GM12865 (cell line): ENCODE data around the gene CCDC192.

Experiments used
- DNase-seq: peaks from one replicate; pipeline ENCODE4 v3.0.0; 2010; ENCODE audit warnings: low read depth
- H3K4me3 ChIP-seq: 2 replicates; pipeline ENCODE4 v1.5.1; 2011; ENCODE audit warnings: mild to moderate bottlenecking, low read depth, low read length, control low read depth
- TF ChIP-seq, protein P1 (sequence below): IDR thresholded peaks from 2 replicates; pipeline ENCODE4 v1.5.1; 2011; ENCODE audit warnings: low read length, control low read depth, low read depth, inconsistent platforms; ENCODE audit not compliant: insufficient read depth; ENCODE audit errors: missing control alignments

The CCDC192 gene

DNA sequence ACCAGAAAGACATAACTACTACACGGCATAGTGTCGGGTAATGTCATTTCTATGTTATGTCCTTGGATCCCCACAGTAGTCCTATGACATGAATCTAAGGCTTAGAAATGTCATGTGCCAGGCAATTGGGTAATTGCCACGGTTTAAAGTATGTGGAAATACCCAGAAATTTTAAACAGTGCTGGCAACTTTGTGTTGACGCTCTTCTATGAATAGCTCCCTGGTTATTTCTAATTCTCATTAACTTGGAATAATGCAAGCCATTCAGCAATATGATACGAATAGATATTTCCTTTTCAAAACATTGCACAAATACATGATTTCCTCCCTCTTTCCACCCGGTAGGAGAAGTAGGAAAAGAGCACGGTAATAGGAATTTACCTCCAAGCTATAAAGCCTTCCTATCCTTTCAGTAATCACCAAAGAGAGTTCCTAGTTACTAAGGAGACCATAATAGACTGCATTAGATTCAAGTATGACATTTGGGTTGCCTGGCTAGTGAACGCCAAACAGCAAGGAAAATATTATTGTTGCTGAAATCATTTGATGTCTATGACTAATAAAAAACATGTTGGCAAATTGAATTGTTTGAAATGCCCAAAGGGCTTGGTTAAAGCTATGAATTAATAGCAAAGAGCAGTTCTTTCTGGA, 168.4 kb downstream of the CCDC192 start:
- DNase-seq, result no peak
- no peak overlapping the region for H3K4me3 ChIP-seq
- TF ChIP-seq, protein P1, sequence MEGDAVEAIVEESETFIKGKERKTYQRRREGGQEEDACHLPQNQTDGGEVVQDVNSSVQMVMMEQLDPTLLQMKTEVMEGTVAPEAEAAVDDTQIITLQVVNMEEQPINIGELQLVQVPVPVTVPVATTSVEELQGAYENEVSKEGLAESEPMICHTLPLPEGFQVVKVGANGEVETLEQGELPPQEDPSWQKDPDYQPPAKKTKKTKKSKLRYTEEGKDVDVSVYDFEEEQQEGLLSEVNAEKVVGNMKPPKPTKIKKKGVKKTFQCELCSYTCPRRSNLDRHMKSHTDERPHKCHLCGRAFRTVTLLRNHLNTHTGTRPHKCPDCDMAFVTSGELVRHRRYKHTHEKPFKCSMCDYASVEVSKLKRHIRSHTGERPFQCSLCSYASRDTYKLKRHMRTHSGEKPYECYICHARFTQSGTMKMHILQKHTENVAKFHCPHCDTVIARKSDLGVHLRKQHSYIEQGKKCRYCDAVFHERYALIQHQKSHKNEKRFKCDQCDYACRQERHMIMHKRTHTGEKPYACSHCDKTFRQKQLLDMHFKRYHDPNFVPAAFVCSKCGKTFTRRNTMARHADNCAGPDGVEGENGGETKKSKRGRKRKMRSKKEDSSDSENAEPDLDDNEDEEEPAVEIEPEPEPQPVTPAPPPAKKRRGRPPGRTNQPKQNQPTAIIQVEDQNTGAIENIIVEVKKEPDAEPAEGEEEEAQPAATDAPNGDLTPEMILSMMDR, result no peak

DNA sequence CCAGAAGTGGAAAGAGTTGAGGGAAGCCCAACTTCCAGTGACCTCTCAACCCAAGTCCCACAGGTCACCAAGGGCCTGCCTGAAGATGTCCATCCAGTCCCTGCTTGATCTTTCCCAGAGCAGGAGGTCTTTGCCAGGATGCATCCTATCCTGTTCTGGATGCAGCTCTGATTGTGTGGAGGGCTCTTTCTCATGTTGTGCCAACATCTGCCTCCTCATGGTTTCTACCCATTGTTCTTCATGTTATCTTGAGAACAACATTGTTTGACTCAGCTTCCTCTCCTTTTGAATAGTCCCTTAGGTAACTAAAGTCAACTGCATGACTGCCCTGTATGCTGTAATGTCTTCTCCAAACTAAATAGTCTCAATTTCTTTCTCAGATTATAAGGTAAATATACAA, 169.3 kb downstream of the CCDC192 start:
- H3K4me3 ChIP-seq, result no peak overlapping the region
- TF ChIP-seq, protein P1, result no peak
- DNase-seq, result no peak

DNA sequence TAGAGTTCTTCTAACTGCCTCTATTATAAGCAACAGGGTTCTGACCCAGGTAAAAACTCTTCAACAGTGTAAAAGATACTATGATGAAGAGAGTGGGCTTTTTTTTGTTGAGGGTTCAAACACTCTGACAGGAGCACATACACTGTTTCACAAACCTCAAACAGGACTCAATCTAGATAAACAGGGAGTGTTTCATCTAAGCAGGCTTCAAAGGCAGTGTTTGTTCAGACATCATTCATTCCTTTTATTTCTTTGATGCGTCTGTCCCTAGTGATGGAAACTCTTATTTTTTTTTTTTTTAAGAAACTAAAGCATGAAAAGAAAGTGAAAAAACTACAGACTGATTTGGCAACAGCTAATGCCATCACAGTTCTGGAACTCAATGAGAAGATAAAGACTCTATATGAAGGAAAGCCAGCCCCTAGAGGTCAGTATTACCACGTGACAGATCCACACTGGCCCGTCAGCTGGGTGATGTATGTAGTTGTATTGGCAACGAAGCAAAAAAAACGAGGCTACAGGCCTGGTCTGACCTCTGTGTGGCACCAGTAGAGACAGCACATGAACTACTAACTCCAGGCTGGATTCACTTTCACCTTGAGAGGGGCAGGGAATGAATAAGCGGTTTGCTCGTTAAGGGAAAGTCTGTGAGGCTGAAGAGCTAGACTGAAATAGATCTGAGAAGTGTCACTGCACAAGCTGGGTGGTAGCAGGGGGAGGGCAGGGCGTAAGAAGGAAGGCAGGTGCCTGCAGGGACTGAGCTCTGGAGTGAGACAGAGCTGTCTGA, 172.2 kb downstream of the CCDC192 start:
- TF ChIP-seq, protein P1, result peak; percentile 24
- DNase-seq, result peak; percentile 86
- no peak overlapping the region for H3K4me3 ChIP-seq

DNA sequence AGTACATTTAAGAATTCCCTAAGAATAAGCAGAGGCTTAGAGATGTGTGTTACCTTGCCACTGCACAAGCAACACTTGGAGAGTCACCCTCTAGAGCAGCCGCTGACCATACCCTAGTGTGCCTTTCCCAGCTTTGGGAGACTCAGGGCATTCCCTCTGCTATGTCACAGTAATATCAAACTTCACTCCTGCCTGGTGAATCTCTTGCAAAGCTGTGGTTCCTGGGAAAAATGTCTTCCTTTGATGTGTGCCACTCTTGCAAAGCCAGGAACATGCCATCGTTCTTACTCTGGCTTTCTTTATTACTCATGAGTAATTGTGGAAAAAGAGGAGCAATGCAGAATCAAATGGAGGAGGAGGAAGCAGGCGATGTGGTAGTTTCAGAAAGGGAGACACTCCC, 173.2 kb downstream of the CCDC192 start:
- DNase-seq, result no peak
- no peak overlapping the region for H3K4me3 ChIP-seq
- TF ChIP-seq, protein P1, result no peak

DNA sequence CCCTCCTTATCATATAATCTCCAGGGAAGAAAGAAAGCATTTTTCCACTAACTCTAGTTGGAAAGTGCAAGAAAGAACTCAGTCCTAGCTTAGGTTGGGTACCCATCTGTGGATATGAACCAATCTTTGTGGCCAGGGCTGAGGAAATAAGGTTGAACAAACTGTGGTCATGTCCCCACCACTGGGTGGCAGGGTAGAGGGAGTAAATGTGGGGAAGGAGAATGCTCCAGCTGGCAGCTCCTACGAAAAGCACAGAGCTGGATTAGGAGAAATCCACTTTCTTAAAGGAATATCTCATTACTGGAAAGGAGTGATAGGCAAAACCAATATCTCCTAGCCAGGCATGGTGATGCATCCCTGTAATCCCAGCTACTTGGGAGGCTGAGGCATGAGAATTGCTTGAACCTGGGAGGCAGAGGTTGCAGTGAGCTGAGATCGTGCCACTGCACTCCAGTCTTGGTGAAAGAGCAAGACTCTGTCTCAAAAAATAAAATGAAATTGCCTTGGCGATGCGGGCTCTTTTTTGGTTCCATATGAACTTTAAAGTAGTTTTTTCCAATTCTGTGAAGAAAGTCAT, 175.1 kb downstream of the CCDC192 start:
- H3K4me3 ChIP-seq, result no peak overlapping the region
- peak; percentile 30 for DNase-seq
- TF ChIP-seq, protein P1, result peak; percentile 34

DNA sequence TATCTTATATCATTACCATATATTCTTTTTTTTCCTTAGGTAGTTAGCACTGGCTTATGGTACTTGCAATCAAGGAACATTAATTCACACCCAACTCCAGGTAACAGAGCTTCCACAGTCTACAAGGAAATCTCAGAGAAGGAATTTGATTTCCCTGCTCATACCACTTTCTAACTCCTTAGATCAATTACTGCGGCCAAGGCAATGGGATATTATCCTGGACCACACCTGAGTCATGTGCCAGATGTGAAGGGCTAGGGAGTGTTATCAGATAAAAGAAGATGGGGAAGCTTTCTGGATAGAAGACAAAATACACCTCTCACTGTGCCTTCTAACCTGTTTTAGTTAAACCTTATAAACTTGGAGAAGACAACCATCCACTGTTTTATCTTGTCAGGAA, 181.2 kb downstream of the CCDC192 start:
- no peak overlapping the region for H3K4me3 ChIP-seq
- TF ChIP-seq, protein P1, result no peak
- DNase-seq, result no peak
